Measurements from ENCODE around the gene PSMD1.

- no peak for TF ChIP-seq EZH2 (IDR thresholded peaks at IDR 0.05; ENCODE audit: insufficient read depth, poor library complexity, severe bottlenecking)
- no peak for TF ChIP-seq EZH2phosphoT487 (IDR thresholded peaks at IDR 0.05; ENCODE audit: insufficient read depth, low read depth)
Observed at GRCh38 chr2:231199219-231199618, 142.6 kb downstream of the PSMD1 start.

Measured in GM23248 (cell line).